Erythroblast (primary cell): ENCODE data around the gene RAF1.
"Not testable (repeated sequence)": the region's sequence is repeated elsewhere in the genome, so short reads cannot be mapped to it uniquely, and the experiment has no call there.

Source experiments
- DNase-seq, 2 experiments: peaks; one replicate each; lab custom pipeline; 2025; lab: John Stamatoyannopoulos, UW
- GATA1 ChIP-seq: IDR thresholded peaks from 2 replicates; pipeline ENCODE4 v1.6.1; 2011; ENCODE audit warnings: low read depth, mild to moderate bottlenecking, control low read depth, low read length, moderate library complexity
- POLR2A ChIP-seq: IDR thresholded peaks from 2 replicates; pipeline ENCODE4 v1.6.1; 2011; ENCODE audit warnings: mild to moderate bottlenecking, low read length

RAF1 gene

GRCh38 chr3:12692444-12692843, 28.5 kb upstream of the RAF1 start:
- no peak for TF ChIP-seq GATA1
- TF ChIP-seq POLR2A: no peak
- no peak for DNase-seq

- no peak for TF ChIP-seq GATA1
- no peak for TF ChIP-seq POLR2A
- no peak for DNase-seq
Observed at GRCh38 chr3:12689997-12690711, 26.2 kb upstream of the RAF1 start.

- TF ChIP-seq GATA1: no peak
- TF ChIP-seq POLR2A: no peak
- DNase-seq: no peak
Observed at GRCh38 chr3:12687948-12688347, 24.0 kb upstream of the RAF1 start.

- no peak for DNase-seq
Observed at GRCh38 chr3:12686096-12686495, 22.2 kb upstream of the RAF1 start.

GRCh38 chr3:12681943-12682390, 18.1 kb upstream of the RAF1 start:
- no peak for DNase-seq
- no peak for TF ChIP-seq GATA1
- no peak for TF ChIP-seq POLR2A

More at GRCh38 chr3:12686096-12686495, 22.2 kb upstream of the RAF1 start:
- TF ChIP-seq GATA1 (no peak), POLR2A (no peak)

- no peak for TF ChIP-seq POLR2A
- no peak for TF ChIP-seq GATA1
- DNase-seq: no peak
Observed at GRCh38 chr3:12681089-12681942, 17.4 kb upstream of the RAF1 start.

GRCh38 chr3:12679468-12679867, 15.6 kb upstream of the RAF1 start:
- no peak for DNase-seq
- TF ChIP-seq POLR2A (no peak), GATA1 (no peak)

GRCh38 chr3:12677616-12678015, 13.7 kb upstream of the RAF1 start:
- TF ChIP-seq GATA1 (no peak), POLR2A (no peak)
- DNase-seq: no peak

- DNase-seq: no peak
- no peak for TF ChIP-seq GATA1
- TF ChIP-seq POLR2A: no peak
Observed at GRCh38 chr3:12675115-12675810, 11.3 kb upstream of the RAF1 start.

GRCh38 chr3:12673956-12674736, 10.2 kb upstream of the RAF1 start:
- DNase-seq: not testable (repeated sequence)

- DNase-seq: no peak
- TF ChIP-seq POLR2A: no peak
- no peak for TF ChIP-seq GATA1
Observed at GRCh38 chr3:12671120-12671450, 7.2 kb upstream of the RAF1 start.

GRCh38 chr3:12670365-12671119, 6.6 kb upstream of the RAF1 start:
- DNase-seq: no peak
- no peak for TF ChIP-seq GATA1
- TF ChIP-seq POLR2A: no peak

- peak in 1 of 2 experiments; percentile 74 for DNase-seq
- TF ChIP-seq POLR2A (no peak), GATA1 (no peak)
Observed at GRCh38 chr3:12663401-12663935, 449 bp downstream of the RAF1 start.
